PC-3 (cell line): ENCODE data around the gene TMX2. TPM values are rescaled to one million over a fixed set of nuclear protein-coding genes. Genes with fewer than 3 reads are reported as not detected.

Experiments
- ATAC-seq: fragments of 200-7000 bp; cut with Tn5 transposase; 2 replicates; pipeline ENCODE4 v1.9.1; 2020; ENCODE audit warnings: mild to moderate bottlenecking, moderate library complexity
- BruUV-seq: library from RNA; stranded (reverse); fragments of 400-500 nt; replicated peaks from 2 replicates; lab custom pipeline; 2021; lab: Mats Ljungman, UMichigan
- CTCF ChIA-PET: fragments of 300-600 bp; sonication (Branson Sonifier 250); formaldehyde crosslinking; loops from one replicate; lab custom pipeline; 2022; ENCODE audit warnings: antibody characterized with exemption; lab: Charles Lee
- POLR2A ChIA-PET: fragments of 300-600 bp; sonication (Branson Sonifier 250); formaldehyde crosslinking; loops from one replicate; lab custom pipeline; 2022; ENCODE audit warnings: antibody characterized with exemption; ENCODE audit not compliant: unreplicated experiment; lab: Charles Lee
- DNase-seq: peaks from one replicate; pipeline ENCODE4 v3.0.0-alpha.2; 2015
- H2AFZ ChIP-seq: fragments of 300-600 bp; sonication (generic); 2 replicates; pipeline ENCODE4 v1.6.0; 2016; ENCODE audit warnings: antibody characterized with exemption, low read length
- H3F3A ChIP-seq: fragments of 300-600 bp; sonication (generic); one replicate; pipeline ENCODE4 v1.6.0; 2017; ENCODE audit warnings: antibody characterized with exemption, low read length, control low read depth, mild to moderate bottlenecking; ENCODE audit not compliant: unreplicated experiment
- H3K27ac ChIP-seq: fragments of 300-600 bp; sonication (generic); 2 replicates; pipeline ENCODE4 v1.5.1; 2016; ENCODE audit warnings: mild to moderate bottlenecking, low read length
- H3K27me3 ChIP-seq: fragments of 300-600 bp; sonication (generic); 2 replicates; pipeline ENCODE4 v1.6.1; 2016; ENCODE audit warnings: low read length, mixed read lengths
- H3K36me3 ChIP-seq: fragments of 300-600 bp; sonication (generic); 2 replicates; pipeline ENCODE4 v1.6.1; 2016; ENCODE audit warnings: low read depth, mixed run types, low read length, mixed read lengths
- H3K4me1 ChIP-seq: fragments of 300-600 bp; sonication (generic); 2 replicates; pipeline ENCODE4 v1.5.1; 2016; ENCODE audit warnings: low read length; ENCODE audit not compliant: insufficient read depth
- H3K4me2 ChIP-seq: fragments of 300-600 bp; sonication (generic); 2 replicates; pipeline ENCODE4 v1.6.0; 2016; ENCODE audit warnings: low read length
- H3K4me3 ChIP-seq: fragments of 300-600 bp; sonication (generic); 2 replicates; pipeline ENCODE4 v1.5.1; 2016; ENCODE audit warnings: mild to moderate bottlenecking, low read length, mixed read lengths
- H3K79me2 ChIP-seq: fragments of 300-600 bp; sonication (generic); 2 replicates; pipeline ENCODE4 v1.6.1; 2017; ENCODE audit warnings: low read length, mixed read lengths
- H3K9ac ChIP-seq: fragments of 300-600 bp; sonication (generic); 2 replicates; pipeline ENCODE4 v1.6.0; 2016; ENCODE audit warnings: mild to moderate bottlenecking, low read length
- H3K9me2 ChIP-seq: fragments of 300-600 bp; sonication (generic); replicated peaks from 2 replicates; pipeline ENCODE4 v1.6.1; 2016; ENCODE audit warnings: mixed run types, low read length, mixed read lengths
- H3K9me3 ChIP-seq: fragments of 300-600 bp; sonication (generic); 2 replicates; pipeline ENCODE4 v1.6.1; 2016; ENCODE audit warnings: low read length, mixed read lengths
- H4K20me1 ChIP-seq: fragments of 300-600 bp; sonication (generic); 2 replicates; pipeline ENCODE4 v1.6.1; 2016; ENCODE audit warnings: low read length, mixed read lengths
- CTCF ChIP-seq: fragments of 300-600 bp; sonication (generic); conservative IDR thresholded peaks from 2 replicates; pipeline ENCODE4 v1.5.1; 2017; ENCODE audit warnings: antibody characterized with exemption, low read depth, mild to moderate bottlenecking, low read length
- EZH2 ChIP-seq: fragments of 300-600 bp; sonication (generic); IDR thresholded peaks from one replicate; pipeline ENCODE4 v1.6.1; 2017; ENCODE audit warnings: antibody characterized with exemption, mild to moderate bottlenecking, low read length; ENCODE audit not compliant: unreplicated experiment
- EZH2phosphoT487 ChIP-seq: fragments of 300-600 bp; sonication (generic); IDR thresholded peaks from 2 replicates; pipeline ENCODE4 v1.6.1; 2018; ENCODE audit warnings: mild to moderate bottlenecking, antibody characterized with exemption, low read length, borderline replicate concordance
- intact Hi-C: fragments of 100-400 bp; cut with micrococcal nuclease; formaldehyde crosslinking; loops from 2 replicates; pipeline ENCODE4 v1.9.0; 2023
- total RNA-seq: library from RNA; depleted of rRNA; stranded (reverse); fragments of >200 nt; gene quantifications from 2 replicates; pipeline ENCODE4 v1.2.3, GENCODE V29; 2014

The TMX2 gene
- total RNA-seq, 1 experiment from 2014 or later: 241 TPM

- ATAC-seq (no peak), DNase-seq (no peak)
- Histone ChIP-seq H2AFZ (no peak overlapping the region), H4K20me1 (no peaks in the 10 kb centered on the region), H3K36me3 (peaks cover 25% of the 10 kb centered on the region), H3K9me2 (no peaks in the 10 kb centered on the region), H3K4me3 (no peak overlapping the region), H3F3A (peaks cover 5% of the 10 kb centered on the region), H3K79me2 (peaks cover 24% of the 10 kb centered on the region), H3K4me2 (no peak overlapping the region), H3K4me1 (peaks cover 11% of the 10 kb centered on the region), H3K9me3 (no peaks in the 10 kb centered on the region), H3K9ac (no peak overlapping the region), H3K27me3 (no peaks in the 10 kb centered on the region), H3K27ac (no peak overlapping the region)
- TF ChIP-seq CTCF (no peak), EZH2 (no peak), EZH2phosphoT487 (no peak)
- POLR2A ChIA-PET: no interaction called here
- no TSS peak for BruUV-seq
- CTCF ChIA-PET: no interaction called here
- intact Hi-C loops: no loop called here
These were observed 32.0 kb downstream of the TMX2 start for GRCh38 chr11:57744357-57744756.

GRCh38 chr11:57745206-57745605 is 32.8 kb downstream of the TMX2 start:
- Histone ChIP-seq H3K9me3 (no peaks in the 10 kb centered on the region), H4K20me1 (no peaks in the 10 kb centered on the region), H3K9me2 (no peaks in the 10 kb centered on the region), H3K4me2 (no peak overlapping the region), H3F3A (peaks cover 5% of the 10 kb centered on the region), H3K4me1 (peaks cover 11% of the 10 kb centered on the region), H2AFZ (no peak overlapping the region), H3K36me3 (peaks cover 21% of the 10 kb centered on the region), H3K27ac (no peak overlapping the region), H3K27me3 (no peaks in the 10 kb centered on the region), H3K9ac (no peak overlapping the region), H3K4me3 (no peak overlapping the region), H3K79me2 (peaks cover 24% of the 10 kb centered on the region)
- no TSS peak for BruUV-seq
- TF ChIP-seq EZH2phosphoT487 (no peak), CTCF (no peak), EZH2 (no peak)
- DNase-seq (no peak), ATAC-seq (no peak)
- intact Hi-C loops: no loop called here
- POLR2A ChIA-PET: no interaction called here
- CTCF ChIA-PET: no interaction called here

GRCh38 chr11:57746920-57747319 is 34.5 kb downstream of the TMX2 start:
- ATAC-seq: no peak
- POLR2A ChIA-PET: no interaction called here

More at GRCh38 chr11:57746920-57747319, 34.5 kb downstream of the TMX2 start:
- CTCF ChIA-PET: interaction anchor here (0.6 kb wide), 1 partner anchor 53 kb away, joined by 11 read pairs; no protein-coding TSS in a partner anchor
- Histone ChIP-seq H3K27ac (no peak overlapping the region), H3K36me3 (peaks cover 21% of the 10 kb centered on the region), H3K4me1 (0 out of 2 replicates have a peak, but pooled peaks cover 7% of the 10 kb centered on the region), H3K4me3 (no peak overlapping the region), H3K27me3 (no peaks in the 10 kb centered on the region), H3K9me2 (no peaks in the 10 kb centered on the region), H4K20me1 (no peaks in the 10 kb centered on the region), H2AFZ (no peak overlapping the region), H3K79me2 (peaks cover 17% of the 10 kb centered on the region), H3K9ac (no peak overlapping the region), H3K4me2 (no peak overlapping the region), H3F3A (peaks cover 5% of the 10 kb centered on the region), H3K9me3 (no peaks in the 10 kb centered on the region)
- DNase-seq: no peak
- TF ChIP-seq EZH2phosphoT487 (no peak), EZH2 (no peak), CTCF (no peak)
- BruUV-seq: no TSS peak
- intact Hi-C loops: no loop called here
